Measurements from ENCODE around the gene CD33.
"Not testable (repeated sequence)": the region's sequence is repeated elsewhere in the genome, so short reads cannot be mapped to it uniquely, and the experiment has no call there.

Gene CD33

DNA sequence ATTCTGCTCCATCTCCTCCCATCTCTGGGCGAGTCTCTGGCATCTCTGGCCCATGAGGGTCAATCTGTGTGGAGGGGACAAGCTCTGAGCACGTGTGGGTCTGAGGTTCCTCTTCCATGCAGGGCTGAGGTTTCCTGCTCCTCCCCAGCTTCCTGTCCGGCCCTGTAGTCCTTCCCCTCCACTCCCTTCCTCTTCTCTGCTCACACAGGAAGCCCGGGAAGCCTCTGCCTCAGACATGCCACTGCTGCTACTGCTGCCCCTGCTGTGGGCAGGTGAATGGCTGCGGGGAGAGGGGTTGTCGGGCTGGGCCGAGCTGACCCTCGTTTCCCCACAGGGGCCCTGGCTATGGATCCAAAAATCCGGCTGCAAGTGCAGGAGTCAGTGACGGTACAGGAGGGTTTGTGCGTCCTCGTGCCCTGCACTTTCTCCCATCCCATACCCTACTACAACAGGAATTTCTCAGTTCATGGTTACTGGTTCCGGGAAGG is 14.0 kb upstream of the CD33 start:
- not testable (repeated sequence) for DNase-seq

DNA sequence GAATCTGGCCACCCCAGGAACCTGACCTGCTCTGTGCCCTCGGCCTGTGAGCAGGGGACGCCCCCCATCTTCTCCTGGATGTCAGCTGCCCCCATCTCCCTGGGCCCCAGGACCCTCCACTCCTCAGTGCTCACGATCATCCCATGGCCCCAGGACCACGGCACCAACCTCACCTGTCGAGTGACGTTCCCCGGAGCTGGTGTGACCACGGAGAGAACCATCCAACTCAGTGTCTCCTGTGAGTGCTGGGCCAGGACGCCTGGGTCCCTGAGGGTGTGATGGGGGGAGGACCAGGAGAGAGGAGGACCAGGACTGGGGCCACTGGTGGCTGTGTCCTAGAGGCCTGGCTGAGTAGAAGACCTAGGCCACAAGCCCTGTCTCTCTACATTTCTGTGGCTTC is 13.0 kb upstream of the CD33 start:
- DNase-seq: no peak

DNA sequence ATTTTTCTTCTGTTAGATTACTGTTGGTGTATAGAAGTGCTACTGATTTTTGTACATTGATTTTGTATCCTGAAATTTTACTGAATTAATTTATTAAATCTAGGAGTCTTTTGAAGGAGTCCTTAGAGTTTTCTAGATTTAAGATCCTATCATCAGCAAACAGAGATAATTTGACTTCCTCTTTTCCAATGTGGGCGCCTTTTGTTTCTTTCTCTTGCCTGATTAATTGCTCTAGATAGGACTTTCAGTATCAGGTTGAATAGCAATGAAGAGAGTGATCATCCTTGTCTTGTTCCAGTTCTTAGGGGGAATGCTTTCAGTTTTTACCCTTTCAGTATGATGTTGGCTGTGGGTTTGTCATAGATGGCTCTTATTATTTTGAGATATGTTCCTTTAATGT is 5.6 kb upstream of the CD33 start:
- no peak for DNase-seq

DNA sequence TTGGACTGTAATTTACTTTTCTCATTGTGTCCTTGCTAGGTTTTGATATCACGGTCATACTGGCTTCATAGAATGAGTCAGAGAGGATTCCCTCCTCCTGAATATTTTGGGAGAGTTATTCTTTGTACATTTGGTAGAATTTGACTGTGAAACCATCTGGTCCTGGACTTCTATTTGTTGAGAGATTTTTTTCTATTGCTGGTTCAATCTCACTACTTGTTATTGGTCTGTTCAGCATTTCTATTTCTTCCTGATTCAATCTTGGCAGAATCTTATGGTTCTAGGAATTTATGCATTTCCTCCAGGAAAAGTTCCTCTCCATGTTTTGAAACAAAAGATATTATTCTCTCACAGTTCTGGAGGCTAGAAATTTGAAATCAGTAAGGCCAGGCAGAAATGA is 4.9 kb upstream of the CD33 start:
- no peak for DNase-seq

DNA sequence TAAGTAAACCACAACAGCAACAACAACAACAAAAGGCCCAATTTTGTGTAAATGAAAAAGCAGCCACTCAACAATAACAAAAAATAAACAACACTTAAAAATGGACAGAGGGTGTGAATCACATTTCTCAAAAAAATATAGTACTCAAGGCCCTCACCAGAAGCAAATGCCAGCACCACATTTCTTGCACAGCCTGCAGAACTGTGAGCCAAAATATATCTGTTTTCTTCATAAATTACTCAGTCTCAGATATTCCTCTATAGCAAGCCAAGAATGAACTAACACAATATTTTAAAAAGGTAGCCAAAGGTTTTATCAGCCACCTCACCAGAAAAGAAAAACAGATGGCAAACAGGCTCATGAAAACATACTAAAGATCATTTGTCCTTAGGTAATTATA is 3.9 kb upstream of the CD33 start:
- DNase-seq: no peak

DNA sequence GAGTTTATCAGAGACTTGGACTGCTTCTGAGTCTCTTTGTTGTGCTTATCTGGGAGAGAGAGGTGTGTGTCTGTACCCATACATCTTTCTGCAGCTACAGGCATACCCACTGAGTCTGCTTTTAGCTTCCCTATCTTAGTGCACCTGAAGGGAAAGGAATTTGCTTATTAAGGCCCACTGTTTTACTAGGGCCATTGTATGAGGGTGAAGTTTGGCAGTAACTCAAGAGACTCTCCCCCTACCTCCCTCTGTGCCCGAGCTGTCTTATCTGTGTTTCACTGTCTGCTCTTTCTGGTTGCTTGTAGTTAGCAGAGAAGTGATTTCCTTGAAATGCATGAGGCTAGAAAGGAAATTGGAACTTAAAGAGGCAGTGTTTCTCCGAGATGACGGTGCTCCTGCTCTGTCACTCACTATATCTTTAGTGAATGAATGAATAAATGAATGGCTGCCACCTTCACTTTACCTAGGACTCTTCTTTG is 678 bp upstream of the CD33 start:
- DNase-seq: no peak

DNA sequence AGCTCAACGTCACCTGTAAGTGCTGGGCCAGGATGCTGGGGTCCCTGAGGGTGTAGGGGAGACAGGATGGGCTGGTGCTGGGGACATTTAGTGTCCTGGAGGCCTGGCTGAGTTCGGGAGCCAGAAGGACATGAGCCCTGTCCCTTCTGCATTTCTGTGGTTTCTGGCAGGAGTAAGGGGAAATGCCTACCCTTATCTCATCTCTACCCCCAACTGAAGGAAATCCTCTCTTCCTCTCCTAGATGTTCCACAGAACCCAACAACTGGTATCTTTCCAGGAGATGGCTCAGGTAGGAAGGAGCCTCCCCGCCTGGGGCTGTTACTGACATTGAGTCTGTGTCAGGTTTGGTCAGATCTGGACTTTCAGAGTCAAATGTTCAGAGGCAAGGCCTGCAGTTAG is 1.2 kb downstream of the CD33 start:
- no peak for DNase-seq

DNA sequence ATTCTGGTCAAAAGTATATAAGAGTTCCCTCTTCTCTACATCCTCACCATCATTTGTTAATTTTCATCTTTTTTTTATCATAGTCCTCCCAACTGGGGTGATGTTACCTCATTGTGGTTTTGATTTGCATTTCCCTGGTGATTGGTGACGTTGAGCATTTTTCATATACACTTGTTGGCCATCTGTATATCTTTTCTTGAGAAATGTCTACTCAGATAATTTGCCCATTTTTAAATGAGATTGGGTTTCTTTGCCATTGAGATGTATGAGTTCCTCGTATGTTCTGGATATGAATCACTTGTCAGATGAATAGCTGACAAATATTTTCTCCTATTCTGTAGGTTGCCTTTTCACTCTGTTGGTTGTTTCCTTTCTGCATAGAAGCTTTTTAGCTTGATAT is 2.4 kb downstream of the CD33 start:
- no peak for DNase-seq

DNA sequence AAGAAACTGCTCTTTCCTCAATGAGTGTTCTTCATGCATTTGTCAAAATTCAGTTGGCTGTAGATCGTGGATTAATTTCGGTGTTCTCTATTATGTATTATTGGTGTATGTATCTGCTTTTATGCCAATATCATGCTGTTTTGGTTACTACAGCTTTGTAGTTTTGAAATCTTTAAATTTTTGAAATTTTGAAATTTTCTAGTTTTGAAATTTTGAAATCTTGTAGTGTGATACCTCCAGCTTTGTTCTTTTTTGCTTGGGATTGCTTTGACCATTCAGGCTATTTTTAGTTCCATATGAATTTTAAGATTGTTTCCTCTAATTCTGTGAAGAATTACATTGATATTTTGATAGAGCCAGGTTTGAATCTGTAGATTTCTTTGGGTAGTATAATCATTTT is 3.1 kb downstream of the CD33 start:
- DNase-seq: no peak

DNA sequence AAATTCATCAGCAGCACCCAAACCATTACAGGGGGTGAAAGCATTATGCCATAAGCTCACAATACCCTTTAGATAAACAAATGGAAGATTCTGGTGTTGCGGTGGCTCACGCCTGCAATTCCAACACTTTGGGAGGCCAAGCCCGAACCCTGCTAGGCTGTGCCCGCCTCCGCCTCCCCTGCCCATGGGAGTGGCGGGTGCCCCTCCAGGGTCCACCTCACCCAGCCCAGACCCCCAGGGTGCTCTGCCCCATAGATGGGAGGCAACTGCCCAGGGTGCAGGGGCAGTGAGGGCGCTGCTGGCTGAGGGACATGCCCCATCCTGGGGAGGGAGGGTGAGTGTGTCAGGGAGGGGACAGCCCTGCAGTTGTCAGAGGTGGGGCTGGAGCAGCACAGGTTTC is 16.0 kb downstream of the CD33 start:
- DNase-seq: no peak

DNA sequence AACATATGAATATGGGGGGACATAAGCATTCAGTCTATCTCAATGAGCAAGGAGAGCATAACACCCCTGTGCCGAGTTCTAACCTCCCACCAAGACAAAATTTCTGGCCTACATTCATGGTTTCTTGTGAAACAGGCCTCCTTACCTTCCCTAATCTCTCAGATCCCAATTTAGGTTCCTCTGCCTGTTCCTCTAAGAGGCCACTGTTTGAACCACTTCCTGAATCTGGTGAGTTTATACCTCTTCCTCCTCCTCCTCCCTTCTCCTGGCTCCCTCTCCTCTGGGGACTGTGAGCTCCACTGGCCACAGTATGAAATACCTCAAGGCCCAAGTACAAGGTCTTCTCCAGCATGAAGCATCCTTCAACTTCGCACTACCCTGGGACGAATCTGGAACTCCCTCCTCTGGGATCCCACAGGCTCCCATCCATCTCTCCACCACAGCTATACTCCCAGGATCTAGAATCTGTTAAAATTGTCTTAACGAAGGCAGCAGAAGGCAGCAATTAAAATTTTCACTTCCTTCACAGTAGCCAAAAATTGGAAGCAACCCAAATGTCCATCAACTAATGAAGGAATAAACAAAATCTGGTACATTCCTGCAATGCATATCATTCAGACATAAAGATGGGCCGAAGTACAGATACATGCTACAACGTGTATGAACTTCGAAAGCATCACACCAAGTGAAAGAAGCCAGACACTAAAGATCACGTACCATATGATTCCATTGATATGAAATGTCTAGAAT is 18.2 kb downstream of the CD33 start:
- DNase-seq: no peak

DNA sequence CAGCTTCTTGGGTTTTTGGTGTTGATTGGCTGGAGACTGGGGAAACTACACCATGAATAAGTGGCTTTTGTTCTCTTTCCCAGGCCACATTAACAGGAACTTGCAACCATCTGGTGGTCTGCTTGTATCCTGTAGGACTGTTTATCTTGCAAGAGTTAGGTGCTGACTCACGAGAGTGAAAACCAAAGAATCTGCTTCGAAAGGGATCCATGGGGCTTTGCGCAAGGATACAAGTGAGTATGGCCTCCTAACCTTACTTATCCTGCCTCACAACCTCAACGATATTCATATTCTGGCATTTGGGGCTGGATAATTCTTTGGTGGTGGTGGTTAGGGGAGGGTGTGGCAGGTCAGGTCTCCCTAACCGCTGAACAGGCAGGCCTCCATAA is 21.3 kb downstream of the CD33 start:
- peak; percentile 39 for DNase-seq

DNA sequence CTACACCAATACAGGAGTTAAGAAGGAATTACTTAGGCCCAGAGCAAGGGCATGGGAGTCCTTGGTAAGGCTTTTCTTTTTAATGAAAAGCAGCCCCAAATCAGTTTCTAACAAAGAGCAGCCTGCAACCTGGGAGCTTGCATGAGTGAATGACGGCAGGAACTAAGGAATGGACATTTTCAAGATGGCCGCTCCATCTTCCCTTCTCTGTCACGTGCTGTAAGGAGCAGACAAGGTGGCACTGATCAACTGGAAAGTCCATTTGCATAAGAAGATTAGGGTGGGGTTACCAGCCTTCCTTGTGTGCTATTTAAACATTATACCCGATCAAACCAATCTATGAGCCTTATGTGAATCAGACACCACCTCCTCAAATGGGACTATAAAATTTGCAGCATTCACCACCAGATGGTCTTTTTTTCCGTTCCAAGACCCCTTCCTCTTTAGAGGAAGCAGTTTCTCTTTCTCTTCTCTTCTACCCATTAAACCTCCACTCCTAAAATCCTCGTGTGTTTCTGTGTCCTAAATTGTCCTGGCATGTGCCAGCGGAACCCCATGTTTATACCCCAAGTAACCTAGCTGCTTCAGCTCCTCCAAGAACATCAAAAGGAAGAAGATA is 23.2 kb downstream of the CD33 start:
- DNase-seq: no peak

DNA sequence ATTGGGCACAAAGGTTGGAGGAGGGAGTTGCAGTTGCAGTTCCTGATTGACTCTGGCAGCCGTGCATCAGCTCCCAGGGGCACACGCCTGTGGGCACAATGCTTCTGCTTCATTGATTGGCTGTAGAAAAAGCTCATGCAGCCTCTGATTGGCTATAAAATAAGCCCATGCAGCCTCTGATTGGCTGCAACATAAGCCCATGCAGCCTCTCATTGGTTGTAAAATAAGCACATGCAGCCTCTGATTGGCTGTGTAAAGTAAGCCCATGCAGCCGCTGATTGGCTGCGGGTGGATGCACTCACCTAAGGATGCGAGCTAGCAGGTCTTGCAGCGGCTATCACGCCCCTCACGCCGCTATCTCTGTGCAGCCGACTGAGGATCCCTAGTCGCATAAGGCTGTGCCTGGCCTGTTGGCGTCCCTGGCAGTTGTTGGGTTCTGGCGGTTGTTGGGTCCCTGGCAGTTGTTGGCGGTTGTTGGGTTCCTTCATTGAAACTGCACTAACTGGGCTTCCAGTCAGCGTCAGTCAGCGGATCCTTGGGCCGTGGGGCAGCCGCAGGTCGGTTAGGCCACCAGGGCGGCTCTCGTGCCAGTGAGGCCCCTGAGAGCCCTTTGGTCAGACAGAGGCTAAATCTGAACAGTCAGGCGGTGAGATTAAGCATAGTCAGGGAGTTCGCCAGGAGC is 26.0 kb downstream of the CD33 start, which contains the start of gene SIGLECL1:
SIGLECL1 (plus strand) TSS at position 295 of the 682 bp plus-strand sequence. CDS start 12,993 bp downstream, outside the sequence.
- no peak for DNase-seq

DNA sequence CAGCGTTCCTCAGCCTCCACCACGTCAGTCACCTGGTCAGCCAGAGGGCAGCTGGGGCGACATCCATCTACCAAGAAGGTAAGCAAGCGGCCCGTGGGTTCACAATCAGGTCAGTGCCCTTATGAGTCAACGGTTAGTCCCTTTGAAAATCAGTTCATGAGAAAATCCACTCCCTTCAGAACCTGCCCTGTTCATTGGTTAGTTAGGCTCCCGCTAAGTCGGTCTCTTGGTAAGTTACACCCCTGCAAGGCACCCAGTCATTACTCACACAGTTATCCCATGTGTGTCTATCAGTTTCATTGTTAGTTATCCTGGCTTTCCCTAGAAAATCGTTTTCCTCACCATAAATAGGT is 26.6 kb downstream of the CD33 start:
- DNase-seq: no peak

DNA sequence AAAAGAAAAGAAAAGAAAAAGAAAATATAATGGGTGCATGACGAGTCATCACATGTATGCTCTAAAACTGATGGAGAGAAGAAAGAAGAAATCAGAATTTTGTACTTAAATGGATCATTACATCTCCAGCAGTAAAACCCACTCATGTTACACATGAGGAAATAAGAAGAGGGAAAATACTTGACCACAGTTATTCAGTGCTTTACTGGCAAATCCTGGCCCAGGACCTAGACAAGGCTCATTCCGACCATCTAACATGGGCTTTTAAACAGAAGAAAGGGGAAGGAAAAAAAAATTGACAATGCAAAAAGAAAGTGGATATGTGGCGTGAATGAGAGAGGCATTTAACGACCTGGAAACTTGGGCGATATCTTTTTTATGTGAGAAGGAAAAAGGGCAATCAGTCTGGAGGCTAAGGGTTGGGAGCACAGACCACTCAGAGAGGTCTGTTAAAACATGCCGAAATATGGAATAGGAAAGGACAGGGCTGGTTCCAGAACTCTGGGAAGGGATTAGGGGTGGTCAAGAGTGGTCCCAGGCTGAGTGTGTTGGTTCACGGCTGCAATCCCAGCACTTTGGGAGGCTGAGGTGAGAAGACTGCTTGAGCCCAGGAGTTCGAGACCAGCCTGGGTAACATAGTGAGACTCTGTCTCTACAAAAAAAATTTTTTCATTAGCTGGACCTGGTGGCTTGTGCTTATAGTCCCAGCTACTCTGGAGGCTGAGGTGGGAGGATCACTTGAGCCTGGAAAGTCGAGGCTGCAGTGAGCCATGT is 27.6 kb downstream of the CD33 start:
- DNase-seq: no peak

DNA sequence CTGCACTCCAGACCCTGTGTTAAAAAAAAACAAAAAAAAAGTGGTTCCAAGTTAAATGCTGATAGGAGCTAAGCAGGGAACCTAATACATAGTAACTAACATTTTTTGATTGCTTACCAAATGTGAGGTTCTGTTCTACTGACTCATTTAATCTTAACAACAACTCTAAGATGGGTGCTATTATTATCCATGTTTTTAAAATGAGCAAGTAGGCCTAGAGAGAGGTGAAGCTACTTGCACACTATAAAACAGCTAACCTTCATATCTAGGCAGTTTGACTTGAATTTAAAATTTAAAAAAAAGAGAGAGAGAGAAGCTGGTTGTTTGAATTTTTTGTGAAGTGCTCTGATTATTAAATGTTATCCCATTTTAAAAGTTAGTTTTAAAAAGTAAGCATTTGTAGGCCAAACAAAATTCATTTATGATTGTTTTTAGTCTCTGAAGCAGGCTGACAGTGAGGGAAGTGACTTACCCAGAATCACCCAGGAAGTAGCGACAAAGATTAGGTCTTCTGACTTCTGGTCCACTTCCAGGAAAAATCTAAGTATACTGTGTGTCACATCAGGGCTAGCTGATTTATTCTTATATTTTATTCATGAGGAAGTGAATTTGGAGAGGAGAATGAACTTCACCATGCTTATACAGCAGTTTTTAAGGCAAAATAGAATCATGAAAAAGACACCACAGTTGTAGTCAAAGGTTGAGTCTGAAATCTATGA is 28.4 kb downstream of the CD33 start:
- no peak for DNase-seq

DNA sequence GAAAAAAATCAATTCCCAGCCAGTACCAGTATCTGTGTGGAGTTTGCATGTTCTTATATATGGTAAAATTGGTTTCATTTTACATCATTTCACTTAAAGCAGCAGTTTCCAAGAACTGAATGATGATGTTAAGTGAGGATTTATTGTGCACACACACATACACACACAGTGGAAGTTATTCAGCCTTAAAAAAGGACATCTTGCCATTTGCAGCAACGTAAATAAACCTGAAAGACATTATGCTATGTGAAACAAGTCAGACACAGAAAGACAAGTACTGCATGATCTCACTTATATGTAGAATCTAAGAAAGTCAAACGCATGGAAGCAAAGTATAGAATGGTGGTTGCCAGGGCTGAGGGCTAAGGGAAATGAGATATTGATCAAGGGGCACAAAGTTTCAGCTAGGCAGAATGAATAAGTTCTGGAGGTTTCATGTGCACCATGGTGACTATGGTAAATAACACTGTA is 31.3 kb downstream of the CD33 start:
- DNase-seq: no peak

DNA sequence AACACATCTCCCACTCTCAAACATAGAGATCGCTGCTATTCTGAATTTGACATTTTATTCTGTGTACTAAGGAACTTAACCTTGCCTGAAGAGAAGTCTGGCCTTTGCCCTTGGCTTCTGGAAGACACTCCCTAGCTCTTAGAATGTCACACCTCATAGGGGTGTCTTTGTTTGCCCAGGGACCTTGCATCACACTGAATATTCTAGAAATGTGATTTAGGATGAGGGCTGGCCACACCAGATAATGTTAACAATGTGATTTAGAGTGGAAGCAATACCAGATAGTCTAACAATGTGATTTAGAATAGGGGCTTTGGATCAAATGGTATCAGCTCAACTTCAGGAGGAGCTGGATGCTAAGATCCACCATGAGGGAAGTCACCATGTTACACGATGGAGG is 32.6 kb downstream of the CD33 start:
- DNase-seq: no peak

DNA sequence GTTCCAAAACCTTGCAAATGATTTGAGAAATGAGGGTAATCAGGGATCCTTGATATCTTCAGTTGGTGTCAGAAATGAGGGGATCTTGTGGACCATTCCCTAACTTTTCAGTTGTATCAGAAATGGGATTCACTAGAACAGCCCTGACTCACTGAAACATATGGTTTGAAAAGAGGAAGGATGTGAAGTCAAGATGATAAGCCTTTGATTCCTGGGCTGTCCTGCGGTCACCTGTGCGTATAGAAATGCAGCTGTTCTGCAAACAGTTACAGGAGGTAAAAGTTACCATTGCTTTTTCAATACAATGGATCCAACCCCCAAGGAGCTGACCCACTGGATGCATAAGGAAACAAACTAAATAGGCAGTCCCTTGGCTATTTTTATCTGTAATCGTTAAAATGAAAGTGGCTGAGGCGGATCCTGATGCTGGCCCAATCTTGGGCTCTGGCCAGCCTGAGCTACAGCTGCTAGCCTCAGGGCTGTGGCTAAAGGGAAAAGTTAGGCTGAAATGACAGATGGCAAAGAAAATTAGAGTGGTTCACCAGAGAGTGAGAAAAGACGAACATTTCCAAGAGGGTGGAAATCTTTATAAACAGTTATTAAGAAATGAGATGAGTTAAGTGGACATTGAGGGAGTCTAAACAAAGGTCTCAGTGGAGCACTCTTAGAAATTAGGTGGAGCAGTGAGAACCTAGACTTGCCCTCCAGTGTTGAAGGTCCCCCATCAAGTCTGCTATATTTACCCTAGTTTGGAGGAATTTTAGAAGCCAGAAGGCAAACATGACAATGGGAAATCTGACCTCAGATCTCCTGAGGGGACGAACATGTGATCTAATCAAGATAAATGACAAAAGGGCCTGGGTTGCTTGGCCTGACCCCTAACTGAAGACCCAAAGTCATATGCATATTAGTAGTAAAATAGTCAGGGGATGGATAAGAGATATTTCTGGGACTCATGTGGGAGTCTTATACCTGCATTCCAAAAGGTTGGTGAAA is 33.6 kb downstream of the CD33 start:
- DNase-seq: no peak
